GM23338 (cell line): ENCODE data around the gene ESYT1. TPM values are rescaled to one million over a fixed set of nuclear protein-coding genes. Genes with fewer than 3 reads are reported as not detected.

Experiments used
- ATAC-seq: fragments of 200-7000 bp; cut with Tn5 transposase; 3 replicates; pipeline ENCODE4 v1.9.1; 2020
- DNase-seq: peaks from one replicate; pipeline ENCODE4 v3.0.0-alpha.2; 2015; ENCODE audit warnings: low spot score
- H2AFZ ChIP-seq: fragments of 200-600 bp; sonication (generic); 2 replicates; pipeline ENCODE4 v1.8.0; 2016; ENCODE audit warnings: antibody characterized with exemption, mild to moderate bottlenecking, moderate library complexity
- H3F3A ChIP-seq: fragments of 200-600 bp; sonication (generic); replicated peaks from 2 replicates; pipeline ENCODE4 v1.8.0; 2017; ENCODE audit warnings: antibody characterized with exemption, mixed run types, low read depth
- H3K27ac ChIP-seq: fragments of 200-600 bp; sonication (generic); 2 replicates; pipeline ENCODE4 v1.6.1; 2016; ENCODE audit warnings: low read depth
- H3K27me3 ChIP-seq: fragments of 200-600 bp; sonication (generic); 2 replicates; pipeline ENCODE4 v1.8.0; 2016; ENCODE audit warnings: mild to moderate bottlenecking, mixed run types, moderate library complexity; ENCODE audit not compliant: insufficient read depth
- H3K36me3 ChIP-seq: fragments of 200-600 bp; sonication (generic); 2 replicates; pipeline ENCODE4 v1.8.0; 2016; ENCODE audit warnings: mild to moderate bottlenecking; ENCODE audit not compliant: insufficient read depth
- H3K4me1 ChIP-seq: fragments of 200-600 bp; sonication (generic); 2 replicates; pipeline ENCODE4 v1.8.0; 2016; ENCODE audit warnings: mild to moderate bottlenecking, moderate library complexity; ENCODE audit not compliant: insufficient read depth
- H3K4me2 ChIP-seq: fragments of 200-600 bp; sonication (generic); 2 replicates; pipeline ENCODE4 v1.7.1; 2017; ENCODE audit warnings: mixed run types
- H3K4me3 ChIP-seq: fragments of 200-600 bp; sonication (generic); 2 replicates; pipeline ENCODE4 v1.6.1; 2016; ENCODE audit warnings: mixed run types
- H3K79me2 ChIP-seq: fragments of 200-600 bp; sonication (generic); replicated peaks from 2 replicates; pipeline ENCODE4 v1.8.0; 2017; ENCODE audit warnings: mild to moderate bottlenecking; ENCODE audit not compliant: insufficient read depth
- H3K9me2 ChIP-seq: fragments of 200-600 bp; sonication (generic); 2 replicates; pipeline ENCODE4 v1.8.0; 2017; ENCODE audit not compliant: insufficient read depth
- H4K20me1 ChIP-seq: fragments of 200-600 bp; sonication (generic); replicated peaks from 2 replicates; pipeline ENCODE4 v1.8.0; 2017; ENCODE audit warnings: mild to moderate bottlenecking; ENCODE audit not compliant: insufficient read depth
- H3K27ac Mint-ChIP-seq: 2 replicates; pipeline ENCODE4 v1.8.0; 2020; ENCODE audit warnings: inconsistent platforms, mild to moderate bottlenecking, moderate library complexity, mixed read lengths
- H3K27me3 Mint-ChIP-seq: 3 replicates; pipeline ENCODE4 v1.8.0; 2022; ENCODE audit warnings: low read depth, mild to moderate bottlenecking, moderate library complexity, mixed read lengths, inconsistent platforms; ENCODE audit not compliant: insufficient read depth, poor library complexity
- H3K36me3 Mint-ChIP-seq: 3 replicates; pipeline ENCODE4 v1.8.0; 2021; ENCODE audit warnings: low read depth, mild to moderate bottlenecking, inconsistent platforms, moderate library complexity, mixed read lengths
- H3K4me1 Mint-ChIP-seq: 3 replicates; pipeline ENCODE4 v1.8.0; 2020; ENCODE audit warnings: mild to moderate bottlenecking, inconsistent platforms, mixed read lengths
- H3K4me3 Mint-ChIP-seq: 3 replicates; pipeline ENCODE4 v1.8.0; 2021; ENCODE audit warnings: moderate library complexity, mild to moderate bottlenecking, inconsistent platforms, mixed read lengths
- H3K9me3 Mint-ChIP-seq: 3 replicates; pipeline ENCODE4 v1.8.0; 2020; ENCODE audit warnings: moderate library complexity, mild to moderate bottlenecking, inconsistent platforms, mixed read lengths
- CREB1 ChIP-seq: fragments of 250-450 bp; sonication (Bioruptor Pico); IDR thresholded peaks from 2 replicates; pipeline ENCODE4 v1.5.0; 2020; ENCODE audit warnings: low read depth, mild to moderate bottlenecking, moderate library complexity
- ETS1 ChIP-seq: IDR thresholded peaks from 2 replicates; pipeline ENCODE4 v1.6.1; 2016; ENCODE audit warnings: antibody characterized with exemption
- ZNF114 ChIP-seq: fragments of 250-450 bp; sonication (Bioruptor Pico); IDR thresholded peaks from 2 replicates; pipeline ENCODE4 v1.5.0; 2020; ENCODE audit warnings: mild to moderate bottlenecking, moderate library complexity
- polyA plus RNA-seq: library from polyadenylated mRNA; unstranded; fragments of >200 nt; fragmentation: Nextera tagmentation; extraction: Ambion mirVana; gene quantifications from 2 replicates; pipeline ENCODE4 v1.2.1, GENCODE V29; 2016
- total RNA-seq: library from RNA; depleted of rRNA; stranded (reverse); fragments of >200 nt; shearing (Covaris generic); gene quantifications from 2 replicates; pipeline ENCODE4 v1.2.3, GENCODE V29; 2014
- TF ChIP-seq, protein P1 (sequence below): IDR thresholded peaks from one replicate; pipeline ENCODE4 v1.6.1; 2018; ENCODE audit warnings: antibody characterized with exemption; ENCODE audit not compliant: unreplicated experiment
- TF ChIP-seq, protein P2 (sequence below), 2 experiments: fragments of 200-600 bp in 1 of 2; sonication (generic) in 1 of 2; conservative IDR thresholded peaks; 2 replicates each; pipeline versions ENCODE4 v1.5.1 to v1.6.1; 2016 to 2017; ENCODE audit warnings: antibody characterized with exemption in 2 of 2, low read depth in 2 of 2, mild to moderate bottlenecking in 2 of 2, moderate library complexity in 1 of 2

ESYT1 gene
- total and polyA plus RNA-seq, 2 experiments from 2014 or later = 23.3 to 142 TPM

GRCh38 chr12:56124133-56124532 lies 3.9 kb upstream of the ESYT1 start:
- H3K79me2 ChIP-seq = 0 out of 2 replicates have a peak, but pooled peaks cover 4% of the 10 kb centered on the region

More at GRCh38 chr12:56124133-56124532, 3.9 kb upstream of the ESYT1 start:
- H3K9me2 ChIP-seq = no peaks in the 10 kb centered on the region
- ATAC-seq = no peak
- H3K27ac ChIP-seq = no peak overlapping the region
- Mint-ChIP-seq H3K27ac (peak overlapping the region; percentile 12; the same call in 1 of the 2 replicates), H3K9me3 (no peaks in the 10 kb centered on the region), H3K4me1 (peaks cover 29% of the 10 kb centered on the region), H3K27me3 (peaks cover 5% of the 10 kb centered on the region), H3K4me3 (no peak overlapping the region), H3K36me3 (peaks cover 16% of the 10 kb centered on the region)
- H3F3A ChIP-seq = peaks cover 4% of the 10 kb centered on the region; the same call in 1 of the 2 replicates
- H3K27me3 ChIP-seq = no peaks in the 10 kb centered on the region
- H3K4me2 ChIP-seq = no peak overlapping the region
- no peaks in the 10 kb centered on the region for H3K36me3 ChIP-seq
- no peak overlapping the region for H2AFZ ChIP-seq
- peaks cover 16% of the 10 kb centered on the region for H3K4me1 ChIP-seq
- TF ChIP-seq CREB1 (CRISPR knock-in tag) (no peak), ZNF114 (no peak), ETS1 (no peak)
- TF ChIP-seq, protein P1, sequence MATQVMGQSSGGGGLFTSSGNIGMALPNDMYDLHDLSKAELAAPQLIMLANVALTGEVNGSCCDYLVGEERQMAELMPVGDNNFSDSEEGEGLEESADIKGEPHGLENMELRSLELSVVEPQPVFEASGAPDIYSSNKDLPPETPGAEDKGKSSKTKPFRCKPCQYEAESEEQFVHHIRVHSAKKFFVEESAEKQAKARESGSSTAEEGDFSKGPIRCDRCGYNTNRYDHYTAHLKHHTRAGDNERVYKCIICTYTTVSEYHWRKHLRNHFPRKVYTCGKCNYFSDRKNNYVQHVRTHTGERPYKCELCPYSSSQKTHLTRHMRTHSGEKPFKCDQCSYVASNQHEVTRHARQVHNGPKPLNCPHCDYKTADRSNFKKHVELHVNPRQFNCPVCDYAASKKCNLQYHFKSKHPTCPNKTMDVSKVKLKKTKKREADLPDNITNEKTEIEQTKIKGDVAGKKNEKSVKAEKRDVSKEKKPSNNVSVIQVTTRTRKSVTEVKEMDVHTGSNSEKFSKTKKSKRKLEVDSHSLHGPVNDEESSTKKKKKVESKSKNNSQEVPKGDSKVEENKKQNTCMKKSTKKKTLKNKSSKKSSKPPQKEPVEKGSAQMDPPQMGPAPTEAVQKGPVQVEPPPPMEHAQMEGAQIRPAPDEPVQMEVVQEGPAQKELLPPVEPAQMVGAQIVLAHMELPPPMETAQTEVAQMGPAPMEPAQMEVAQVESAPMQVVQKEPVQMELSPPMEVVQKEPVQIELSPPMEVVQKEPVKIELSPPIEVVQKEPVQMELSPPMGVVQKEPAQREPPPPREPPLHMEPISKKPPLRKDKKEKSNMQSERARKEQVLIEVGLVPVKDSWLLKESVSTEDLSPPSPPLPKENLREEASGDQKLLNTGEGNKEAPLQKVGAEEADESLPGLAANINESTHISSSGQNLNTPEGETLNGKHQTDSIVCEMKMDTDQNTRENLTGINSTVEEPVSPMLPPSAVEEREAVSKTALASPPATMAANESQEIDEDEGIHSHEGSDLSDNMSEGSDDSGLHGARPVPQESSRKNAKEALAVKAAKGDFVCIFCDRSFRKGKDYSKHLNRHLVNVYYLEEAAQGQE = no peak
- TF ChIP-seq, protein P2, sequence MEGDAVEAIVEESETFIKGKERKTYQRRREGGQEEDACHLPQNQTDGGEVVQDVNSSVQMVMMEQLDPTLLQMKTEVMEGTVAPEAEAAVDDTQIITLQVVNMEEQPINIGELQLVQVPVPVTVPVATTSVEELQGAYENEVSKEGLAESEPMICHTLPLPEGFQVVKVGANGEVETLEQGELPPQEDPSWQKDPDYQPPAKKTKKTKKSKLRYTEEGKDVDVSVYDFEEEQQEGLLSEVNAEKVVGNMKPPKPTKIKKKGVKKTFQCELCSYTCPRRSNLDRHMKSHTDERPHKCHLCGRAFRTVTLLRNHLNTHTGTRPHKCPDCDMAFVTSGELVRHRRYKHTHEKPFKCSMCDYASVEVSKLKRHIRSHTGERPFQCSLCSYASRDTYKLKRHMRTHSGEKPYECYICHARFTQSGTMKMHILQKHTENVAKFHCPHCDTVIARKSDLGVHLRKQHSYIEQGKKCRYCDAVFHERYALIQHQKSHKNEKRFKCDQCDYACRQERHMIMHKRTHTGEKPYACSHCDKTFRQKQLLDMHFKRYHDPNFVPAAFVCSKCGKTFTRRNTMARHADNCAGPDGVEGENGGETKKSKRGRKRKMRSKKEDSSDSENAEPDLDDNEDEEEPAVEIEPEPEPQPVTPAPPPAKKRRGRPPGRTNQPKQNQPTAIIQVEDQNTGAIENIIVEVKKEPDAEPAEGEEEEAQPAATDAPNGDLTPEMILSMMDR (conservative IDR thresholded peaks at IDR 0.05; ENCODE audit: low read depth in 2 of 2) = no peak
- H4K20me1 ChIP-seq = no peaks in the 10 kb centered on the region
- no peak for DNase-seq
- H3K4me3 ChIP-seq = no peak overlapping the region
